HG03045 (cell line): Measurements from ENCODE around the gene FSTL3.

Source experiments
- ATAC-seq: cut with Tn5 transposase; IDR thresholded peaks from one replicate; pipeline ENCODE4 v1.9.1; 2021; ENCODE audit warnings: mild to moderate bottlenecking, moderate library complexity; ENCODE audit not compliant: unreplicated experiment

FSTL3 gene

DNA sequence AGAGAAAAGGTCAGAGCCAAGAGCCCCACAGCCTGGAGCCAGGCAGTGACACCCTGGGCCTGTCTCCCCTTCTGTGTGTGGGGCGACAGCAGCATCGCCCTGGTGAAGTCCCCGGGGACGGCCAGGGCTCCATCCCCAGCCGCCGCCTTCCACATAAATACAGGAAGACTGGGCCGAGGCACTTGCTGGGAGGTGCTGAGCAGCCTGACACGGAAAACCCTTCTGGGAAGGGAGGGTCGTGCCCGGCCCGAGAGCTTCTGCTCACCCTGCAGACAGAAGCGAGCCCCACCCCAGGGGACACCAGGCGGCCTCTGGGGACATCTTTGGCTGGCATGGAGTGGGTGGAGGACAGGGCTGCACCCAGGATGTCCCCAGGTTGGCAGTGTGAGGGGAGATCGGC, 31.4 kb upstream of the FSTL3 start:
- no peak for ATAC-seq

DNA sequence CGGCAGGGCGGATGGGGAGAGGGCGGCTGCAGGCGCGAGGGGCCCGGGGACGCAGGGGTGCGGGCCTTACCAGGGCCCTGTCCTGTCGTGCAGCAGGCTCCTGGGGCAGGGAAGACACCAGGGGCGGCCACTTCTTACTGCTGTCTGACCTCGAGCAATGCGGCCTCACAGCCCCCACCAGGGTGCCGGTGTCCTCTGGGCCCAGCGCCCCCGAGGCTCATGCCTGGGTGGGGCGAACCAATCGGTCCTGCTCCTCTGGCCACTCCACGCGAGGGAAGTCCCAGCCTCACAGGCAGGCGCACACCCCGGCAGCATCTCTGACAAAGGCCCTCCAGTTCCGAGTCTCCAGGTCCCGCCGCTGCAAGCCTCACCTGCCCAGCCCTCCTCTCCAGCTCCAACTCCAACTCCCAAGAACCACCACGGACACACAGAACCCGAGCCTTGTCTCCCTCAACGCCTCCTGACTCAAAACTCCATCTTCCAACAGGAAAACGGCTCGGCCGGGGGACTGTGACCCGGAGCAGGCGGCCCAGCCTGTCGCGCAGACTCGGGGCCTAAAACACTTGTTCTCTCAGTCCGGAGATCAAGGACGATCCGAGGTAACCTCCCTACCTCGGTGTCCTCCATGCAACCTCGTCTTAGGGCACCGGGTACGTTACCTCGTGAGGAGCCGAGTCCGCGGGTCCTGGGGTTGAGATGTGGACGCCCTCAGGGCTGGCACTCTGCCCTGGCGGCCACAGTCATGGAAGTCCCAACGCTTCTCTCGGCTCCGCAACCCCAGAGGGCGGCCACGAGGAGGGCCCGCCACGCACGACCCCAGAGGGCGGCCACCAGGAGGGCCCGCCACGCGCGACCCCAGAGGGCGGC, 30.0 kb upstream of the FSTL3 start:
- no peak for ATAC-seq

DNA sequence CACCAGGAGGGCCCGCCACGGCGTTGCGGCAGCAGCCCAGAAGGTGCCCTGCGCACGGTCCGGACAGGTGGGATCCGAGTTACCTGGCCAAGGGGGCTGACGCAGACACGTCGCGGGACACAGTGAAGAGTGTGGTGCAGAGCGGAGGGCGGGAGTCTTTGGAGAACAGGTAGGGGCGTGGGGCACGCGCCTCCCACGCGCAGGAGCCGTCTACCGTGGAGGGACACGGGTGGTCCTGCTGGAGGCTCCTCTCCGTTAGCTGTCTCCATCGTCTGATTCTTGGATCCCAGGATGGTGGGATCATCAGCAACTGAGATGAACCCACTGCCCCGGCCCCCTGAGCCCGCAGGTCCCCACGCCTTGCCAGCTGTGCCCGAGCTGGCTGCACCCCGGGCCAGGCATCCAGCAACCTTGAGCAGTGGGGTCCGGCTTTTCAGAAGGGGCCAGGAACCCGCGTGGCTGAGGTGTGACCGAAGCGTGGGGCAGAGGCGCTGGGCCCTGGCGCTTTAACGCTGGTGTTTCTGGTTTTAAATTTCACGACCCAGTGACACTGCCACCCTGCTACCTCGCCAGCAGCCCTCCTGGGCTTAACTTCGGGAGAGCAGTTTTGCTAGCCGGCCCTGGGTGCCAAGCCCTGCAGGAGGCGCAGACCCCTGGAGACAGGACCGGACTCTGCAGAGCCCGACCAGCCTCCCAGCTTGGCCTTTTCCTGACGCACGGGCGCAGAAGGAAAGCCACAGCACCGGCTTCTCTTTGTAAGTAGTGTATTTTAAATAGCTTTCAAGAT, 29.2 kb upstream of the FSTL3 start:
- no peak for ATAC-seq

DNA sequence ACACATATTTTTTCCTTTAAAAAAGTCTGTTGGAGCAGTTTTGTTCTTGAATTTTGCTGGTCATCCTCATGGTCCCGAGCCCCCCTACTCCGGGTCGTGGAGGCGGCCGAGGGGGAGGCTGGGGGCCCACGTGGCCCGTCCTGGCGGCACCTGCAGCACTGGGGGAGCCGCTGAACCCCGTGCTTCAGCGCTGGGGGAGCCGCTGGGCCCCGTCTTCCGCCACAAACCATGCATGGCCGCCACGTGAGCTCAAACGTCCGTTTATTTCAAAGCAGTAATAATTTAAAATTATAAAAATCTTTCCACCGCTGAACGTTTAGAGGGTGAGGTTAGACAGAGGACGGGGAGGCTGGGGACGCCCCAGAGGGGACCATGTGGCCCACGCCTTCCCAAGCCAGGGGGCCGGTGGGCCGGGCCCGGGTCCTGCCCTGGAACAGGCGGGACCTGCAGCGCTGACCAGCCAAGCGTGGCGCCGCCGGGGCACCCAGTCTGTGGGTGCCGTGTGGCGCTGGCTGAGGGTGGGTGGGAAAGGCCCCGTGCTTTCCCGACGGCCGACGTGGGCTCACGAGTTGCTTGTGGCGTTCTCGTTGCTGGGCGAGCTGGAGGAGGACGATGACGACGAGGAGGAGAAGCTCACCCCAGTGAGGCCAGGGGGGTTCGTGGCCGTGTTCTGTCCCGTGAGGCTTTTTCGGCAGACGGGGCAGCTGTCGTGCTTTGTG, 28.5 kb upstream of the FSTL3 start:
- no peak for ATAC-seq

DNA sequence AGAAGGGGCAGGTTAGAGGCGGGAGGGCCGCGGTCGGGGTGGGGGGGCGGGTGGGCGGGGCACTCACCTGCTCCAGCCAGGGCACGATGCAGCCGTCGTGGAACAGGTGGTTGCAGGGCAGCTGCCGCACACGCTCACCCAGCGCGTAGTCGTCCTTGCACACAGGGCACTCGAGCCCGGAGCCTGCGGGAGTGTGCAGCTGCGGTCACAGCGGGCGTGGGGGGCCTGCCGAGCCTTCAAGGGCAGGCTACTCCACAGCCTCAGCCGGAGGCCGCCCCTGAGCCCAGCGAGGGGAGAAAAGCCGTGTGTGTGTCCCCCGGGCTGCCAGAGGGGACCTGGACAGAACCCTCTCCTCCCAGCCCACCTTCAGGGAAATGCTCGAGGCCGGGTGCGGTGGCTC, 27.9 kb upstream of the FSTL3 start:
- ATAC-seq: no peak

DNA sequence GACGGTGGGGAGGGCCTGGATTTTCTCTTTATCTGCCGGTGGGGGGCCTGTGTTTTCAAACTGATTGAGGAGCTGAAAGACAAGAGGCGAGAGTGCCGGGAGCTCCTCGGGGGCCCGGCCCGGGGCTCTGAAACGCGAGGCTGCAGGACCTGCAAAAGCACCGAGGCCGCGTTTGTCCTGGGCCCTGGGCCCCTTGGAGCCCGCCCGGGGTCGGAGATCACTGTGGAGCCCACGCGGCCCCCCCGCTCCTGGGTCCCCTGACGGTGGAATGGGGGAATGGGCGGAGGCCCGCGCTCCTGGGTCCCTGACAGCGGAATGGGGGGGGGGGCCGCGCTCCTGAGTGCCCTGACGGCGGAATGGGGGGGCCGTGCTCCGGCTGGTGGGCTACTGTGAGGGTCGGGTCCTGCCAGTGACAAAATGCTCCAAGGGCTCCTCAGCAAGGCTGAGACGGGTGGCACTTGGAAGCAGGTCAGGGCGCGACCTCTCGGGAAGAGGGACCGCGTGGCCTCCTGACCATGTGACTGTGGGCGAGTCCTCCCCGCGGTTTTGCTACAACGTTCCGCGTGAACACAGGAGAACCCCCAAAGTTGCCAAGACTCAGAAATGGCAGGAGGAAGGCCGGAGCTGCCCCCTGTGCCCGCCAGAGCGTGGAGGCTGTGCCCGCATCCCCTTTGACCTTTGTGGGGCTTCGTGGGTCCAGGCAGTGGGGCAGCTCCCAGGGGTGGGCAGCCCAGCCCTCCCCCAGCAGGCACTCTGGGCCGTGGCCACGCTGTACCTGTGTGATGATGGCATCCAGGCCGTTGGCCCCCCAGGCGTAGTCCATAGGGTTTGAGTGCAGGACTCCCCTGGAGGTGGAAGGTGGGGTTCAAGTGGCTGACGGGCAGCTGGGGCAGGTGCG, 27.0 kb upstream of the FSTL3 start:
- ATAC-seq: no peak

DNA sequence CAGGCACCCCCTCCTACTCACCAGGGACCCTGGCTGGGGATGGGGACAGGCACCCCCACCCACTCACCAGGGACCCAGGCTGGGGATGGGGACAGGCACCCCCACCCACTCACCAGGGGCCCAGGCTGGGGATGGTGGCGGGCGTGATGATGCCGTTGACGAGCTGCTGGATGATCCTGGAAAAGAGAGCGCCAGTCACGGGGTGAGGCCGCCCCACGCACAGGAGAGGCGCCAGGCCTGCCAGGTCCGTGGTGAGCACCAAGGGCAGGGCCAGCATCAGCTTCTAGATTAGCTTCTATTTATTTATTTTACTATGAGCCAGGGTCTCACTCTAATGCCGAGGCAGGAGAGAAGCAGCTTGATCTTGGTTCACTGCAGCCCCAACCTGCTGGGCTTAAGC, 26.1 kb upstream of the FSTL3 start:
- ATAC-seq: no peak

DNA sequence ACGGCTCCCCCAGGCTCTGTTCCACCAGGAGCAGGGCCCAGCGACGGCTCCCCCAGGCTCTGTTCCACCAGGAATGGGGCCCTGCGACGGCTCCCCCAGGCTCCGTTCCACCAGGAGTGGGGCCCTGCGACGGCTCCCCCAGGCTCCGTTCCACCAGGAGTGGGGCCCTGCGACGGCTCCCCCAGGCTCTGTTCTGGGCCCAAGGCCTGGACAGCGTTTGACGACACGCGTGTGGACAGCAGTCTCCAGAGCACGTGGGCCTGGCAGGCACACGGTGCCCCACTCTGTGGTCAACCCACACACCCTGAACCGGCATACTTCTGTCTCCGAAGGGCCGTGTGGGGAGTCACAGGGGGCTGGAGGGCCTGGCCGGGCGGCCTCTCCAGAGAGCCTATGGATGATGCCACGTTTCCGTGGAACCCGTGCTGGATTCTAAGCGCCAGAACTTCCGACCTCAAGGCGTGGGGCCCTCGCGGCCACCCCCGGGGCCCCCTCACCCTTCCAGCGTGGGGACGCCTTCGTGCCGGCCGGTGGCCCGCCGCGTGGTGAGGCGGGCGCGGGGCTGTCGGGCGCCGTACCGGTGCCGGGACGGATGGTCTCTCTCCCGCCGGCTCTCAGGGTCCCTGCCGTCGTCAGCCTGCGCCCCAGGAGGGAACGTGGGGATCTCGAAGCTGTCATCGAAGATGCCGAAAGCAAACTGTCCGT, 24.9 kb upstream of the FSTL3 start:
- ATAC-seq: no peak

DNA sequence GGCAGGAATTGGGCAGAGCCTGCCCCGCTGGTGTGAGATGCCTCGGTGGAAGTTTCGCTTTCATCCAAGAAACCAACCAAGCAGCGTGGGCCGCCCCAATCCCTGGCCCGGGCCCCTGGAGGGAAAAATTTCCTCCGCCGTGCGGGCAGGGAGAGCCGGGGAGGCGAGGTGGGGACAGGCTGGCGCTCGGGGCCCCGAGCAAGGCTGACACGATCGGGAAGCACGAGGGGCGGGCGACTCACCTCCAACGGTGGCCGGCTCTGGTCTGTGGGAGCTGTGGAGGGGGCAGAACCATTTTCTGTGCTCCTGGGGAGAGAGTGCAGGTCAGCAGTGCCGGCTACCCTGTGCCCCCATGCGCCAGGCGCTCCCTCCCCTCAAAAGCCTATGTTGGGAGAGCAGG, 24.2 kb upstream of the FSTL3 start:
- no peak for ATAC-seq

DNA sequence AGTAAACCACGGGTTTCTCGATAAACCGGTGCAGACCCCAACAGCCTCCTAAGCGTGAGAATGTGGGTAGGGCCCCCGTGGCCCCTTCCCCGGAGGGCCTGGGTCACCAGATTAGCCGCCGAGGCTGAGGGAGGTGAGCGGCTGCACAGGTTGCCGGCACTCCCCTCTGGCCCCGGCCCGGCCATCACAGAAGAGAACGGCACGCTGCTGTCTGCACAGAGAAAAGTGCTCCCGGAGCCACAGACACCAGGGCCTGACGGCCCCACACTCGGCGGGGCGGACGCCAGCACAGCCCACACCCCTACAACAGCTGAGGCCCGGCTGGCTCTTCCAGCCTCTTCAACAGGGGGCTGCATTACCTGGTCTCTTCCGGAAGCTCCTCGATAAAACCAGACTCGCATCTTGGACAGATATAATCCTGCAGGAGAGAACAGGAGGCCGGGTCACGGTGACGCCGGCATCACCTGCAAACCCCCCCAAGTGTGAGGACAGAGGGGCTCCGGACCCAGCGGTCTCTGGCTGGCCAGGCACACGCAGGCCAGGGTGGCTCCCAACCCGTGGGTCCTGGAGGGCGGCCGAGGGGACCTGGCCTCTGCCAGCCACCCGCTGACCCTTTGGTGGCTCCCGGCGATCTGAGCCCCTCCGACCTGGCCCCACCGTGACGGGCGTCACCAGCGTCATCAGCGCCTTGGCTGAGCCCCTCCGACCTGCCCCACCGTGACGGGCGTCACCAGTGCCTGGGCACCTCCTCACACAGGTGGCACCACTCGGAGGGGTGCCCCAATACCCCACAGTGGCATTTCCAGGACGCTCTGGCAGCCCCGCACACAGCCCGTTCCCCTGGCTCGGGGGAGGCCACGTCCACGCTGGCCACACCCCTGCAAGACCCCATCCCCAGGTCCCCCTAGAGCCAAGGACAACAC, 23.5 kb upstream of the FSTL3 start:
- ATAC-seq: no peak

DNA sequence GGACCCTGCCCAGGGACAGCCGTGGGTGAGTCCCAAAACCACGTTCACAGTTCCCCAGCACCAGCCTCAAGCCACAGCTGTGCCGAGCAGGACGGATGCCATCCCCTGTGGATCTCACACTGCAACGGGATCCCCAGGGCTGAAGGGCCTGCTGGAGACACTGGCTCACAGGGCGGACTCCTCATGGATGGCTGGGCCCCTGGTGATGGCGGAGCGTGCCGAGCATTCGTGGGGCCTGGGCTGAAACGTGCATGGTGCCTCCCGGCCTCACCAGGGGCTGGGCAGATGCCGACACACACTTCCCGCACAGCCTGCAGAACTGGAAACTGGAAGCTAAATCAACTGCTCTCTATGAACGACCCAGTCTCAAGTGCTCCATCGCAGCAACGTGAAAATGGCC, 22.8 kb upstream of the FSTL3 start:
- ATAC-seq: no peak

DNA sequence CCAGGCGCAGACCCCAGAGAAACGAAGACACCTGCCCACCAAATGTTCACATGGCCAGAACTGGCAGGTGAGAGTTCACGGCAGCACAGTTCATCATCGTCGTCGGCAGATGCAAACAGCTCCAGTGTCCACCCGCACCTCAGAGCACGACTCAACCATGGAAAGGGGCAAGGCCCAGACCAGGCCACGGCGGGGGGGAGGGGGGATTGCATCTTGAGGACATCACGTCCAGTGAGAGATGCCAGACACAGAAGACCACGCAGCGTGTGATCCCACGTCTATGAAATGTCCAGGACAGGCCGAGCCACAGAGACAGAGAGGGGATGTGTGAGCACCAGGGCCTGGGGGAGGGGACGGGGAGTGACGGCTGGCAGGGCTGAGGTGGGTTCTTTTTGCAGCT, 20.5 kb upstream of the FSTL3 start:
- no peak for ATAC-seq

DNA sequence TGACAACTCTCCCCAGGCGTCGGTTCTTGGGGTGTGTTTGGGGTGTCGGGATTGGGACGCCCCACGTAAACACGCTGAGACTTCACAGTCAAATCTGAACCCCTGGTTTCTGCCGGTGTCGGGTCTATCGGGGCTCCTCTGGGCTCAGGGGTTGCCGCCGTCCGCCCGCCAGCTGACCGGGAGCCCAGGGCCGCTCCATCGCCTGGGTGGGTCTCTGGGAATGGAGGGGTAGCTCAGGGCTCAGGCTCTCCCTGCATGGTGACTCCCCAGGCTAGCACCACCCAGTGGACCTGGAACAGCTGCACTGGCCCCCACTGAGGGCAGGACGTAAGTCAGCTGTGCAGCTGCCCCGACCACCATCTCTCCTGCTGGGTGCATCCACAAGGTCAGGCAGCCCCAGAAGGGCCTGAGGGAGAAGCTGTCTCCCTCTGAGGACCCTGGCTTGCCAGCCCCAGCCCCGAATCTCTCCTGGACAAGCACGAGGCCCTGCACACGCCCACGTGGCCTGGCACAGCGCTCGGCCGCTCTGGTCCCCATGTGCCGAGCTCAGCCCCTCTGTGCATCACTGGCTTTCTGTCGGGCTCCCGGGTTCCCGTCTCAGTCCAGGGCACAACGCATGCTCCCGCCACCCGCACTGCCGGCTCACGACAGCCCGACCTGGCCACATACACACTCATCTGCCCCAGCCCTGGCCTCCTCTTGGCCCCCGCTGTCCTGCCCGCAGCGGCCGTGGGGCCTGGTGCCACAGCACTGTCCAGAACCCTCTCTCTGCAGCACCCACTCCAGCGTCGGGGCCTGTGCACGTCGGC, 19.2 kb upstream of the FSTL3 start:
- no peak for ATAC-seq

DNA sequence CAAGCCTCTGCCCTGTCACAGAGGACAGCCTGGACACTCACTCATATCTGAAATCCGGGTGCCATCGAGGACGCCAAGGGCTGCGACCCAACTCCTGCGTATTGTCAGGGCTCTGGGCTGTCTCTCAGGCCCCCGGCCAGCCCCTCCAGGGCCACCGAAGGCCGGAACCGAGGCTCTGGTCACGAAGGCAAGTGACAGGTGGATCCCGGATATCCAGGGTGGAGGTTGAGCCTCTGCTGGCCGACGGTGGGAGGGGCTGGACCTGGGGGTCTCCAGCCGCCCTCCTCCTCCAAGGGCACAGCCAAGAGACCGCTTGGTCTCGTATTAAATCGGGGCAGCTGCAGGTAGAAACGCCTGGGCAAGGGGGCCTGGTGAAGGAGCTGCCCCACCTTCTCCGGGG, 18.6 kb upstream of the FSTL3 start:
- ATAC-seq: no peak

DNA sequence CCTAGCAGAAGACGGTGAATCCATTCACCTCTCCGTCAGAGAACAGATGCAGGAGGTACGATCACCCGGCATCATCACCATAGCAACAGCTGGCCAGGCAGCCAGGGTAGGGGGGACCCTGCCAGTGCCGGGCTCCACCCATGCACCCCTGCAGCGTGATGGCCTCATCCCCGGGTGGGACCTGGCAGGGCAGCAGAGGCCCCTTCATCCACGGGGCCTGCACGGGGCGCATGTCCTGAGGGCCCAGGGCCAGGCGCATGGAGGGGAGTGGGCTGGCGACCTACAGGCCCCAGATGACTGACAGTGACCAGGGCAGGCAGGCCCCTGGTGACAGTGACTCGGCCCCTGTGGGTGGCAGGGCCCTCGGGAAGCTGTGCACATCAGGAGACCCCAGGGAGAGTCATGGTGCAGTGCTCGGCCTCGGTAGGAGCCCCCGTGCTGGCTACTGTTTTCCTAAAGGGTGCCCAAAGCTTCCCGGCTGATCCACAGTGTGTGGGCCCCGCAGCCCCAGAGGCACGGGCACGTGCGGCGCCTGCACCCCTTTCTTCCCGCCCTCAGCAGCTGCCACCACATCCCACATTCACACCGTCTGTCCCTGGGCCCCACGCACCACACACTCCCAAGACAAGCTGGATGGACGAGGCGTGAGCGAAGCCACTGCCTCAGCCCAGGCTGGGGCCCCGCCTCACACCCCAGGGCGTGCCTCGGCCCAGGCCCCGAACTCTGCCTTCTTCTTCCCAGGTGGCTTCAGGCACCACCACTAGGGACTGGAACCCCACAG, 17.9 kb upstream of the FSTL3 start:
- ATAC-seq: no peak

DNA sequence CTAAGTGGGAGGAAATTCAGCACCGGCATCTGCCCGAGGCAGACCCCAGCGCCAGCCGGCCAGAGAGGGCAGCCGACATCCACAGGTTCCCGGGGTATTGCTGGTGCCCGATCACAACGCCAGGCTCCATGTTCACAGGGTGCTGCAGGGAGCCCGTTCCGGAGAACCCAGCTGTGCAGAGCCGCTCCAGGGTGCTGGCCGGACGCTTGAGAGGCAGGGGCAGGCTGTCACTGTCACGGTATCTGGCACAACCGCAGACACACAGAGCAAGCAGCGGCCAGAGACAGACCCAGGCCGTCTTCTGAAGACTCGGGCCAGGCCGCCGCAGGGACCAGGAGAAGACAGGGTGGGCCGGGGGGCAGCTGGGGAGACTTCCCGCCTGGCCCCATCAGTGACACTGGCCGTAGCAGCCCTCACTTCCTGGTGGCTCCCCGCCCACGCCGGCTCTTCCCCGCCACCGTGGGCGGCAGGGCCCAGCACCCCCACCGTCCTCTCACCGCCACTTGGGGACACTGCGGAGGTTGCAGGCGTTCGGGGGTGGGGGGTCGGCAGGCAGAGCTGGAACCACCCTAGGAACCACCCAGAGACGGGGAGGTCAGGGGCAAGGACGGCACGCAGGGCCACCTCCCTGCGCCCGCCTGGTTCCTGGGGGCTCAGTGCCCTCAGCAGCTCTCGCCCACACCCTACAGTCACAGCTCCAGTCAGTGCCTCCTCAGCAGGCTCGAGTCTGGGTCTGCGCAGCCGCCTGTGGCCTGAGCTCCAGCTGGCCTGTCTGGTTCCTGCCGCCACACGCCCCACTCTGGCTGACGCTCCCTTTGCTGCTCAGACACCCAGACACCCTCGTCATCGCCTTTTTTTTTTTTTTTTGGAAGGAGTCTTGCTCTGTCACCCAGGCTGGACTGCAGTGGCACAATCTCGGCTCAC, 17.0 kb upstream of the FSTL3 start:
- no peak for ATAC-seq
